Hematopoietic multipotent progenitor cell (in vitro differentiated cells): ENCODE results near the gene SAT1. TPM values are rescaled to one million over a fixed set of nuclear protein-coding genes. Genes with fewer than 3 reads are reported as not detected.
"Not testable (repeated sequence)": the region's sequence is repeated elsewhere in the genome, so short reads cannot be mapped to it uniquely, and the experiment has no call there.

Experiments used
- DNase-seq, 3 donors: peaks; one replicate each; pipeline ENCODE4 v3.0.0-alpha.2; 2011 to 2015; ENCODE audit warnings: low read depth in 2 of 3, low spot score in 2 of 3
- total RNA-seq: library from RNA; depleted of rRNA; stranded (reverse); fragments of >200 nt; gene quantifications from one replicate; pipeline ENCODE4 v1.2.3, GENCODE V29; 2012

The SAT1 gene
- total RNA-seq, result 140 TPM

DNA sequence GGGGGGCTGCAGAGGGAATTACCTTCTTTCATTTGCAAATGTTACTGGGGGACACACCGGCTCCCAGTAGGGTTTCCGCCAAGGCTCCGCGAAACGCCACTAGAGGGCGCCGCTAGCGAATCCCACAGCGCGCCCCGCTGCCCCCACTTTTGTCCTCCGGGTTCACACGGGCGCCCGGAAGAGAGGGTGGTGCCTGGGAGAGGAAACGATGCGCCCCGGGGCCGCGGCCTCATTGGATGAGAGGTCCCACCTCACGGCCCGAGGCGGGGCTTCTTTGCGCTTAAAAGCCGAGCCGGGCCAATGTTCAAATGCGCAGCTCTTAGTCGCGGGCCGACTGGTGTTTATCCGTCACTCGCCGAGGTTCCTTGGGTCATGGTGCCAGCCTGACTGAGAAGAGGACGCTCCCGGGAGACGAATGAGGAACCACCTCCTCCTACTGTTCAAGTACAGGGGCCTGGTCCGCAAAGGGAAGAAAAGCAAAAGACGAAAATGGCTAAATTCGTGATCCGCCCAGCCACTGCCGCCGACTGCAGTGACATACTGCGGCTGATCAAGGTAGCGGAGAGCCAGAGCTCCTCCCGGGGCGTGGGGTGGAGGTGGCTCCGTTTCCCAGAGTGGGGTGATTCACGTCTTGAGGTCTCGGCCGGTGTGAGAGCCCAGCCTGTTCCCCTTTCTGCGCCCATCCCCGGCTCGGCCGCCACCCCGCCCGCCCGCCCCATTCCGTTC, at the start of gene SAT1:
Gene SAT1, plus strand, starts transcription at position 311 of the 726 bp plus-strand sequence. Its CDS starts 179 bp downstream, at position 490.
- DNase-seq, result peak; percentile 82 to 97 (median 93)

- DNase-seq, result no peak
These were observed 46.9 kb upstream of the SAT1 start for GRCh38 chrX:23736030-23736429.

DNA sequence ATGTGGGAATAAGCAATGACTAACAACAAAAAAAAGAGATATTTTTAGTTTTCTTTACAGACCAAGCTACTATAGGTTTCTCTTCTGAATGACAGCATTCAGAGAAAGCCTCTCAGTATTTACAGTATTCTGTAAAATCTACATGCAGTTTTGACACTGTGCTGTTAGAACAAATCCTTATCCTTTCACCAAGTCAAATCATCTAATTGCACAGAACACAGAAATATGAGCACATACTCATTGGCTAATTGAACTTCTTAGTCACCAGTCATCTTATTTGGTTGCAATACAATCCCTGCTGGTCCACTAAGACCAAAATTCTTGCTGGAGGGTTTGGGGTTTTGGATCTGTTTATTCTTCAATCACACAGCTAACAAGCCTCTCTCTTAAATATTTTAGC, 45.6 kb upstream of the SAT1 start:
- DNase-seq, result no peak

DNA sequence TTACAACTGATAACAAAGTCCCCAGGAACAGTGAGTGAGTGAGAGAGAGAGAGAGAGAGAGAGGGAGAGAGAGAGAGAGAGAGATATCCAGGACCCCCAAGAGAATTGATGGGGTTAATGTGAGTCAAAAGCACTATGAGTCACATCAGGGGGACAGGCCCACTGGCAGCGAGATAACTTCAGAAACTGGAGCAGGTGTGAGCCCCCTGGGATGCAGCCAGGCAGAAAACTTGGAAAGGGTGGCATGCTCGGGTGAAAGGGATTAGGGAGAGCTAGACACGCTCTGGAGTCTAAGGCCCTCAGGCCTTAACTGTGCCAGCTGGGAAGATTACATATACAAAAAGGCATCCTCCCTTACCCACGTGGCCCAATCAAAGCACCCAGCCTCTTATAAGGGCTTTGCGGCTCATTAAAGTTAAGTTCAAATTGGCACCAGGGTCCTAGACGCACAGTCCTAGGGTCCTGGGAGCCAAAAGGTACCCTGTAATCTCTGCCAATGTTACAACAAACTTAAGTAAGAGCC, 40.7 kb upstream of the SAT1 start:
- DNase-seq, result peak in 1 of 3 donors; percentile 22

- peak; percentile 21 to 90 (median 78) for DNase-seq
These were observed 40.0 kb upstream of the SAT1 start, which contains the start of gene ACOT9 for GRCh38 chrX:23742697-23743622. ACOT9 (minus strand) TSS chrX:23743276; CDS start chrX:23743144, 132 bp downstream.

DNA sequence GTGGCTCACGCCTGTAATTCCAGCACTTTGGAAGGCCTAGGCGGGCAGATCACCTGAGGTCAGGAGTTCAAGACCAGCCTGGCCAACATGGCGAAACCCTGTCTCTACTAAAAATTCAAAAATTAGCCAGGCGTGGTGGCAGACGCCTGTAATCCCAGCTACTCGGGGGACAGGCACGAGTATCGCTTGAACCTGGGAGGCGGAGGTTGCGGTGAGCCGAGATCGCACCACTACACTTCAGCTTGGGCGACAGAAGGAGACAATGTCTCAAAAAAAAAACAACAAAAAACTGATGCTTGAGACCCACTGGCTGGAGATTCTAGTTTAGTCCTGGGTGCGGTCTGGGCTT, 39.4 kb upstream of the SAT1 start:
- not testable (repeated sequence) for DNase-seq

GRCh38 chrX:23745786-23746185, 37.2 kb upstream of the SAT1 start:
- peak in 1 of 3 donors; percentile 54 for DNase-seq

DNA sequence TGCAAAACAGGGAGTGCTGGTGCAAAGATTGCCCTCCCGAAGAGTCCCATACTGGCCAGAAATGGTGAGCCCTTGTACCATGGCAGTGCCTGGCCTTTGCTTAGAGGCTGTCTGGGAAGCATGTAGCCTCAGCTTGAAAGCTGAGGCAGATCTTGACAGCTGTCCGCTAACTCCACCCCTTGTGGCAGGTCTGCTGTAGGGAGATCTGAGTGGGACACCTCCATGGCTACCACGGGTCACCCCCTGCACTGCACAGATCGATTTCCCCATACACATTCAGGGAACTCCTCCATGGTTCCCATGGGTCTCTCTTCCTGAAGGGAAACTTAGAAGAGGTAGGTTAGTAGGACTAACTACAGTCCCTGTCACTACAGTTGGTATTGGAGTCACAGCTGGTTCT, 33.8 kb upstream of the SAT1 start:
- DNase-seq, result no peak

DNA sequence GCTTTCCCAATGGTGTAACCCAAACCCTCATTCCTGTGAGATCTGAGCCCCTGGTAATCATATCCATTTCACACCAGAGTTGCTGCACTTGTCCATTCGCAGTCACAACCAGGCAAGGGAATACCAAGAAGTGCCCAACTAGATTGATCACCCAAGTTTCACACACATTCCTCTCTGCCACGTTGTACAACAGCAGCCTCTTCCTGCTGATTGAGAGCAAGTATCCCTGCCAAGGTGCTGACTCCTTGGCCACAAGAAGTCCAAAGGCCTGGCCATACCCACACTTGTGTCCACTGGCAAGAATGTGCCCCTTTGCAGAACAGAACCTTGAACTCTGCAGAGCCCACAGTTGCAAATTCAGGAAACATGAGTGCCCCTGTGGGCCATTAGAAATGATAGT, 33.4 kb upstream of the SAT1 start:
- DNase-seq, result no peak

GRCh38 chrX:23752740-23753415, 30.1 kb upstream of the SAT1 start:
- no peak for DNase-seq

- DNase-seq, result no peak
These were observed 28.3 kb upstream of the SAT1 start for GRCh38 chrX:23754664-23755063.

DNA sequence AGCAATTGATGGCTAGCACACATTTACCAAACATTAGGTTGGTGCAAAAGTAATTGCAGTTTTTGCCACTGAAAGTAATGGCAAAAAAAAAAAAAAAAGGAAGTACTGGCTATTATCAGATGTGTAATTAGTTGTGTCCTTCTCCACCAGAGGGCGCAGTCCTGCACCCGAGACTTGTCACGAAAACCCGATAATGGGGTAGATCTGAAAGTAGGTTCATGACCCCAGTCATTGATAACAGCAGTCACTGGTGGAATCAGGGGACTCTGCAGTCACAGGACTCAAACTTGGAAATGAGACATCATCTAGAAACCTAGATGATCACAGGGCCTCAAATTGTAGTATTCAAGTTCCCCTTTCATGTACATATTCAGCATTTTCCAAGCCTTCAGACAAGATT, 26.8 kb upstream of the SAT1 start:
- DNase-seq, result peak; percentile 49 to 81 (median 64)

GRCh38 chrX:23759821-23760220, 23.2 kb upstream of the SAT1 start:
- DNase-seq, result no peak

DNA sequence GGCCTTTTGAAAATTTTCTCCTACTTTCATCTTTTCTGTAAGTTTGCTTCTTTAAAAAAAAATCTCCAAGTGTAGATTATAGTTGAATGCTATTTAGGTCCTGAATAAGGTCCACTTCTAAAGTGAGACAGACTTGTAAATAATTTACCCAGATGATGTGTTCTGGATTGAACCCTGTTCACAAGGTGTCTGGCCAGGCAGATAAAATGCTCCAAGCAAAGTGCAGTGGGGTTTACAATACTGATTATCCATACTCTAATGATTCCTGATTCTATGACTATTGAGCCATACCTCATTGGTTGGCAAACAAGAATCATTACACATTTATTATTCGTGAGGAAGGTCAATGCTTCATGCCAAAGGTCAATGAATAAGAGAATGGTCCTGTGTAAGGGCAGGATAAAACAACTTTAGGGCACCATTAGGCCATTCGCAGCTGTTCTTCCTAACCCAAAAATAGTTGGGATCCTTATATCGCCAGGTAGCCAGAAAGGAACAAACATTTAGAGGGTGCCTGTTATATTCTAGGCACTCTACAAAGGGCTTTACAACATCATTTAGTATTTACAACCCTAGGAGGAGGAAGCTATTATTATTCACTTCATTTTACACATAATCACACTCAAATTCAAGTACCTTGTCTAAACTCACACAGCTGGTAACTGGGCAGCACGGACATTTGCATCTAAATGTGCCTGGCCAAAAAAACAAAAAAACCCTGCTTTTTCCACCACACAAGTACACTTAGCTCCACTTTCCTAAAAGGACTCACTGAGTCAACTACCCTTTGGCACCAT, 18.6 kb upstream of the SAT1 start:
- no peak for DNase-seq

DNA sequence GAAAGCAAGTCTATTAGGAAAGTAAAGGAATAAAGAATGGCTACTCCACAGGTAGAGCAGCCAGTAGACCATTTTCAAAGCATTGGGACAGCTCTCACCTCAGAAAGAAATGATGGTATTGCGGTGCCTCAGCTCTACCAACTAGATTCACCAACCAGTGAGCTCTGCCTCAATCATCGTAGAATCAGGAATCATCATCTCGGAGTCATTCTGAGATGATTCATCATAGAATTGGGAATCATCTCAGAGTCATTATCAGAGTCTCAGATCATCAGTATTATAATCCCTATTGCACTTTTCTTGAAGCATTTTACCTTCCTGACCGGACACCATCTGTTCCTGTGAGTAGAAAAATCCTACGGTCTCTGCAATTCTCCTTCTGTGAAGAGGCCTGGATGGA, 17.5 kb upstream of the SAT1 start:
- no peak for DNase-seq

- no peak for DNase-seq
These were observed 17.1 kb upstream of the SAT1 start for GRCh38 chrX:23765868-23766267.

- peak in 1 of 3 donors; percentile 13 for DNase-seq
These were observed 16.1 kb upstream of the SAT1 start for GRCh38 chrX:23766650-23767551.

- DNase-seq, result no peak
These were observed 12.8 kb upstream of the SAT1 start for GRCh38 chrX:23770142-23770541.

DNA sequence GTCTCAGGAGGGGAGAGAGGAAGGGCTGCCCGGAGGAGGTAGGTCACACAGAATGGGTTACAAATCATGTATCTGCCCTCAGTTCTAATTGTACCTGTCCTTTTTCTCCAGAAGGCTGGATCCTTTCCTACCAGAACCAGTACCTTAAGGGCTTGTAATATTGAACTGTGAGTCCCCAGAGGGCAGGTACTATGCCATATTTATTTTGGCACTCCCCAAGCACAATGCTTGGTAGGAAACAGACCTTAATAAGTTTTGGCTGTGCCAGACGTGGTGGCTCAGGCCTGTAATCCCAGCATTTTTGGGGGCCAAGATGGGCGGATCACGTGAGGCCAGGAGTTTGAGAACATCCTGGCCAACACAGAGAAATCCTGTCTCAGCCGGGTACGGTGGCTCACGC, 11.9 kb upstream of the SAT1 start:
- not testable (repeated sequence) for DNase-seq
